MCF 10A (cell line): ENCODE results near the gene MERTK. TPM values are rescaled to one million over a fixed set of nuclear protein-coding genes. Genes with fewer than 3 reads are reported as not detected.
A peak's percentile ranks its signal among the peaks of the same experiment; 100 is the strongest.

Source experiments
- BruUV-seq: library from RNA; stranded (reverse); fragments of 400-500 nt; replicated peaks from 2 replicates; lab custom pipeline; 2021; lab: Mats Ljungman, UMichigan
- CTCF ChIA-PET: fragments of 300-600 bp; sonication (Branson Sonifier 250); formaldehyde crosslinking; extraction: SDS; loops from one replicate; lab custom pipeline; 2021; ENCODE audit warnings: antibody characterized with exemption, inconsistent platforms; lab: Yijun Ruan, JAX
- POLR2A ChIA-PET: fragments of 300-600, 350-650 bp; sonication (Branson Sonifier 250); formaldehyde crosslinking; extraction: SDS; loops from one replicate; lab custom pipeline; 2020; ENCODE audit warnings: antibody characterized with exemption, inconsistent platforms; lab: Yijun Ruan, JAX
- DNase-seq: peaks from one replicate; pipeline ENCODE4 v3.0.0-alpha.2; 2018; ENCODE audit not compliant: unreplicated experiment
- H3K27ac Mint-ChIP-seq: one replicate; pipeline ENCODE4 v1.8.0; 2022; ENCODE audit warnings: mild to moderate bottlenecking, low read depth, mixed read lengths; ENCODE audit not compliant: unreplicated experiment
- H3K27me3 Mint-ChIP-seq: one replicate; pipeline ENCODE4 v1.8.0; 2022; ENCODE audit warnings: mixed read lengths; ENCODE audit not compliant: insufficient read depth, unreplicated experiment
- H3K36me3 Mint-ChIP-seq: one replicate; pipeline ENCODE4 v1.8.0; 2022; ENCODE audit warnings: mild to moderate bottlenecking, moderate library complexity, mixed read lengths; ENCODE audit not compliant: insufficient read depth, unreplicated experiment
- H3K4me1 Mint-ChIP-seq: one replicate; pipeline ENCODE4 v1.8.0; 2022; ENCODE audit warnings: mixed read lengths; ENCODE audit not compliant: insufficient read depth, unreplicated experiment
- H3K4me3 Mint-ChIP-seq: one replicate; pipeline ENCODE4 v1.8.0; 2022; ENCODE audit warnings: mild to moderate bottlenecking, moderate library complexity, mixed read lengths; ENCODE audit not compliant: unreplicated experiment
- H3K9me3 Mint-ChIP-seq: one replicate; pipeline ENCODE4 v1.8.0; 2022; ENCODE audit warnings: mixed read lengths; ENCODE audit not compliant: unreplicated experiment
- intact Hi-C: fragments of 100-400 bp; cut with micrococcal nuclease; formaldehyde crosslinking; loops from 2 replicates; pipeline ENCODE4 v1.14.1; 2022
- total RNA-seq: library from RNA; stranded (reverse); gene quantifications from 2 replicates; pipeline ENCODE4 v1.2.3, GENCODE V29; 2022
- TF ChIP-seq, protein P1 (sequence below): fragments of 200-600 bp; IDR thresholded peaks from one replicate; pipeline ENCODE4 v1.8.0; 2022; ENCODE audit warnings: antibody characterized with exemption, mild to moderate bottlenecking; ENCODE audit not compliant: unreplicated experiment

MERTK gene
- total RNA-seq, 1 experiment from 2014 or later, result 0.19 TPM

DNA sequence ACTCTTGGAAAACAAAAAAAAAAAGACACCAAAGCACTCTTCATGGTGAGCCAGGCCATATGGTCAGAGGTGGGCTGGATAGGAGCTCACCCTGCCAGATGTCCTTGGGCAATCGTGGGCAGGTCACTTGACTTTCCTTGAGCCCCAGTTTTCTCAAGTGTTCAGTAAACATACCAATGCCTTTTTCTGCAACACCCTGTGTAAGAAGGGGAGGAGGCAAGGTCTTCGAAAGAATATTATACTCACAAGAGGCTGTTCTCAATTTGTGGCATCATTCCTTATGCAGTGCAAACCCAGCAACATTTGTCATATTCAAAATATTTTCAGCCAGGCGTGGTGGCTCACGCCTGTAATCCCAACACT, 133.8 kb downstream of the MERTK start:
- peak; percentile 72 for DNase-seq
- CTCF ChIA-PET, result interaction anchor here (0.6 to 2.0 kb wide), 4 partner anchors 16 to 149 kb away, joined by 3 to 7 read pairs (median 4); partner anchors contain the start of gene ANAPC1
- TF ChIP-seq, protein P1, sequence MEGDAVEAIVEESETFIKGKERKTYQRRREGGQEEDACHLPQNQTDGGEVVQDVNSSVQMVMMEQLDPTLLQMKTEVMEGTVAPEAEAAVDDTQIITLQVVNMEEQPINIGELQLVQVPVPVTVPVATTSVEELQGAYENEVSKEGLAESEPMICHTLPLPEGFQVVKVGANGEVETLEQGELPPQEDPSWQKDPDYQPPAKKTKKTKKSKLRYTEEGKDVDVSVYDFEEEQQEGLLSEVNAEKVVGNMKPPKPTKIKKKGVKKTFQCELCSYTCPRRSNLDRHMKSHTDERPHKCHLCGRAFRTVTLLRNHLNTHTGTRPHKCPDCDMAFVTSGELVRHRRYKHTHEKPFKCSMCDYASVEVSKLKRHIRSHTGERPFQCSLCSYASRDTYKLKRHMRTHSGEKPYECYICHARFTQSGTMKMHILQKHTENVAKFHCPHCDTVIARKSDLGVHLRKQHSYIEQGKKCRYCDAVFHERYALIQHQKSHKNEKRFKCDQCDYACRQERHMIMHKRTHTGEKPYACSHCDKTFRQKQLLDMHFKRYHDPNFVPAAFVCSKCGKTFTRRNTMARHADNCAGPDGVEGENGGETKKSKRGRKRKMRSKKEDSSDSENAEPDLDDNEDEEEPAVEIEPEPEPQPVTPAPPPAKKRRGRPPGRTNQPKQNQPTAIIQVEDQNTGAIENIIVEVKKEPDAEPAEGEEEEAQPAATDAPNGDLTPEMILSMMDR, result no peak
- Mint-ChIP-seq H3K4me3 (peak overlapping the region; percentile 62), H3K4me1 (peaks cover 18% of the 10 kb centered on the region), H3K27ac (peak overlapping the region; percentile 86), H3K9me3 (peaks cover under 1% of the 10 kb centered on the region), H3K27me3 (no peaks in the 10 kb centered on the region), H3K36me3 (no peaks in the 10 kb centered on the region)
- no TSS peak for BruUV-seq
- intact Hi-C loops, result no loop called here
- POLR2A ChIA-PET, result interaction anchor here (1.5 to 1.7 kb wide), 2 partner anchors 17 to 136 kb away, joined by 4 to 5 read pairs; no protein-coding TSS in a partner anchor

DNA sequence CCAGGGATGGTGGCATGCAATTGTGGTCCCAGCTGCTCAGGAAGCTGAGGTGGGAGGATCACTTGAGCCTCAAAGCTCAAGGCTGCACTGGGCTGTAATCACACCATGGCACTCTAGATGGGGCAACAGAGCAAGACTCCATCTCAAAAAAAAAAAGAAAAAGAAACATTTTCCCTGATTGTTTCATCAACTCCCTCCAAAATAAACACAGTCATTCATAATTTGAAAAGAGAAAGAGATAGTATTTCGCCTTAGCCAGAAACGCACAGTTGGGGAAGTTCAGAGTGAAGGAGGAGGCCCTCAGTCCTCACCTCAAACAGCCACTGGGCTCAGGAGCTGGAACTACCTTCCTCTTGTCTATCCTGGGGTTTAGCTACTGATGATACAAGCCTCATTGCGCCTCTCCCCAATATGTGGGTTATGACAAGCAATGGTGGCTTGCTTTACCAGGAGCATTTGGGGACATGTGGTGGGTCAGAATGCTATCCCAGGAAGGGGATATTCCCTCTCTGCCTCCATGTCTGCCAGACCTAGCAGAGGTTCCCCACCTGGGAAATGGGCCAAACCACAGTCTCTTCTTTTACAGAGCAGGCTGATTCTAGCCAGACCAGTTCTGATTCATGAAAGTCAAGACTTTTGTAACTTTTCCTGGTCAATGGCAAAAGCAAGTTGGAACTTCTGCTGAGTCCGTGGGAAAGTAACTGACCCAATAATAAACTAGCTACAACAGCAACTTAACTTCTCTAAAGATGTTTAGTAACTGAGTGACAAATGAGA, 134.5 kb downstream of the MERTK start:
- peak; percentile 95 for DNase-seq

DNA sequence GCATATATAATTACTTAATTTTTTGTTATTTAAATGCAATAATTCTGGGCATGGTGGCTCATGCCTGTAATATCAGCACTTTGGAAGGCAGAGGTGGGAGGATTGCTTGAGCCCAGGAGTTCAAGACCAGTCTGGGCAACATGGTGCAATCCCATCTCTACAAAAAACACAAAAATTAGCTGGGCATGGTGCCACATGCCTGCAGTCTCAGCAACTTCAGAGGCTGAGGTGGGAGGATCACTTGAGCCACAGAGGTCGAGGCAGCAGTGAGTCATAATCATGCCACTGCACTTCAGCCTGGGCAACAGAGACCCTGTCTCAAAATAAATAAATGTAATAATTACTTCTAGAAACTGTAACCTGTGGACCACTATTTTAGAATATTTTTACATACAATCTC, 135.2 kb downstream of the MERTK start:
- H3K27ac Mint-ChIP-seq, result no peak overlapping the region
- DNase-seq, result peak; percentile 89
- TF ChIP-seq, protein P1, result no peak
- no peak overlapping the region for H3K4me3 Mint-ChIP-seq
- intact Hi-C loops, result no loop called here
- peaks cover 9% of the 10 kb centered on the region for H3K9me3 Mint-ChIP-seq
- POLR2A ChIA-PET, result interaction anchor here (0.9 to 1.7 kb wide), 5 partner anchors 12 to 149 kb away, joined by 3 to 5 read pairs (median 4); partner anchors contain the start of gene ANAPC1
- CTCF ChIA-PET, result no interaction called here
- BruUV-seq, result no TSS peak
- no peaks in the 10 kb centered on the region for H3K27me3 Mint-ChIP-seq
- H3K4me1 Mint-ChIP-seq, result peaks cover 18% of the 10 kb centered on the region
- H3K36me3 Mint-ChIP-seq, result peaks cover 6% of the 10 kb centered on the region

More for the DNA sequence above, 134.5 kb downstream of the MERTK start:
- H3K4me3 Mint-ChIP-seq, result no peak overlapping the region
- POLR2A ChIA-PET, result interaction anchor here (0.9 to 1.7 kb wide), 6 partner anchors 12 to 148 kb away, joined by 3 to 5 read pairs (median 4); partner anchors contain the start of gene ANAPC1
- intact Hi-C loops, result no loop called here
- peaks cover 5% of the 10 kb centered on the region for H3K36me3 Mint-ChIP-seq
- TF ChIP-seq, protein P1, result no peak
- peak overlapping the region; percentile 86 for H3K27ac Mint-ChIP-seq
- peaks cover 7% of the 10 kb centered on the region for H3K9me3 Mint-ChIP-seq
- no peaks in the 10 kb centered on the region for H3K27me3 Mint-ChIP-seq
- no TSS peak for BruUV-seq
- CTCF ChIA-PET, result interaction anchor here (1.0 to 2.0 kb wide), 3 partner anchors 15 to 149 kb away, joined by 3 to 7 read pairs (median 3); partner anchors contain the start of gene ANAPC1
- peaks cover 18% of the 10 kb centered on the region for H3K4me1 Mint-ChIP-seq

DNA sequence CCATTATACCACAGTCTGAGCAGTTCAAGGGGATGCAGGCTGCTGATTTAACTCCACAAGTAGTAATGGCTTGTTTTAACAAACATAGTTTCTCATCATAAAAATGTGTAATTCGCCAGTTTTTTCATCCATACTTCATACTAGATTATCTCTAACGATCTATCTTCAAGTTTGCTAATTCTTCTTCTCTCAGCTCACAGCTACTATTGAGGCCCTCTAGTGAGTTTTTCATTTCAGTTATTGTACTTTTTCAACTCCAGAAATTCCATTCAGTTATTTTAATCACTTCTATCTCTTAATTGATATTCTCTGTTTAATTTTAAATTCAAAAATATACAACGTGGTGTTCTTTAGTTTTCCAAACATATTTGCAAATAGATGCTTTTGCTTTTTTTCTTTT, 136.5 kb downstream of the MERTK start:
- BruUV-seq, result no TSS peak
- Mint-ChIP-seq H3K27ac (no peak overlapping the region), H3K4me3 (no peak overlapping the region), H3K9me3 (peaks cover 9% of the 10 kb centered on the region), H3K36me3 (peaks cover 6% of the 10 kb centered on the region), H3K4me1 (peaks cover 18% of the 10 kb centered on the region), H3K27me3 (no peaks in the 10 kb centered on the region)
- CTCF ChIA-PET, result interaction anchor here (0.6 to 1.3 kb wide), 2 partner anchors 147 to 1354 kb away, joined by 3 read pairs; no protein-coding TSS in a partner anchor
- intact Hi-C loops, result no loop called here
- POLR2A ChIA-PET, result interaction anchor here (0.7 to 0.9 kb wide), 2 partner anchors 13 to 58 kb away, joined by 3 read pairs; no protein-coding TSS in a partner anchor
- no peak for DNase-seq
- TF ChIP-seq, protein P1, result no peak
